Ovary (tissue), 3 donors: ENCODE data around the gene CACNA1A.

ENCODE experiments used
- CTCF ChIP-seq, 3 donors: fragments of 450-650 bp in 2 of 3; fragments of 200-600 bp in 1 of 3; IDR thresholded peaks; one replicate each; pipeline versions ENCODE4 v1.5.1 to v1.8.0; 2016 to 2022; ENCODE audit warnings: antibody characterized with exemption in 3 of 3, mild to moderate bottlenecking in 1 of 3
- POLR2A ChIP-seq: fragments of 450-650 bp; IDR thresholded peaks from one replicate; pipeline ENCODE4 v1.6.1; 2017; ENCODE audit warnings: antibody characterized with exemption, mild to moderate bottlenecking, moderate library complexity
- donor health status: DM: no; HTN: no; CAD: no.

GRCh38 chr19:13212759-13213330 is 293.4 kb downstream of the CACNA1A start:
- TF ChIP-seq POLR2A = no peak
- no peak for TF ChIP-seq CTCF (IDR thresholded peaks at IDR 0.05)
